ENCODE measurements around the gene SOST.

The SOST gene

DNA sequence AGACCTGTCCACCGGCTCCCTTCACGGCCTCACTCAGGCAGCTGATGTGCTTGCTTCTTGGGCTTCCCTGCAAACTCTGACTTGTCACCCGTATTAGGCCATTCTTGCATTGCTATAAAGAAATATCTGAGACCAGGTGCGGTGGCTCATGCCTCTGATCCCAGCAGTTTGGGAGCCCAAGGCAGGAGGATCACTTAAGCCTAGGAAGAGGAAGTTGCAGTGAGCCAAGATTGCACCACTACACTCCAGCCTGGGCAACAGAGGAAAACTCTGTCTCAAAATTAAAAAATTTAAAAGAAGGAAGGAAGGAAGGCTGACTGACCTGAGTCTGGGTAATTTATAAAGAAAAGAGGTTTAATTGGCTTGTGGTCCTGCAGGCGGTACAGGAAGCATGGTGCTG lies 17.0 kb downstream of the SOST start:
- no peak overlapping the region for H3K4me3 ChIP-seq (ENCODE audit: low read length)
- TF ChIP-seq, protein P1, sequence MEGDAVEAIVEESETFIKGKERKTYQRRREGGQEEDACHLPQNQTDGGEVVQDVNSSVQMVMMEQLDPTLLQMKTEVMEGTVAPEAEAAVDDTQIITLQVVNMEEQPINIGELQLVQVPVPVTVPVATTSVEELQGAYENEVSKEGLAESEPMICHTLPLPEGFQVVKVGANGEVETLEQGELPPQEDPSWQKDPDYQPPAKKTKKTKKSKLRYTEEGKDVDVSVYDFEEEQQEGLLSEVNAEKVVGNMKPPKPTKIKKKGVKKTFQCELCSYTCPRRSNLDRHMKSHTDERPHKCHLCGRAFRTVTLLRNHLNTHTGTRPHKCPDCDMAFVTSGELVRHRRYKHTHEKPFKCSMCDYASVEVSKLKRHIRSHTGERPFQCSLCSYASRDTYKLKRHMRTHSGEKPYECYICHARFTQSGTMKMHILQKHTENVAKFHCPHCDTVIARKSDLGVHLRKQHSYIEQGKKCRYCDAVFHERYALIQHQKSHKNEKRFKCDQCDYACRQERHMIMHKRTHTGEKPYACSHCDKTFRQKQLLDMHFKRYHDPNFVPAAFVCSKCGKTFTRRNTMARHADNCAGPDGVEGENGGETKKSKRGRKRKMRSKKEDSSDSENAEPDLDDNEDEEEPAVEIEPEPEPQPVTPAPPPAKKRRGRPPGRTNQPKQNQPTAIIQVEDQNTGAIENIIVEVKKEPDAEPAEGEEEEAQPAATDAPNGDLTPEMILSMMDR (IDR thresholded peaks at IDR 0.05; ENCODE audit: insufficient read depth, low read depth, low read length, missing control alignments): no peak
- DNase-seq (ENCODE audit: low read depth): no peak

DNA sequence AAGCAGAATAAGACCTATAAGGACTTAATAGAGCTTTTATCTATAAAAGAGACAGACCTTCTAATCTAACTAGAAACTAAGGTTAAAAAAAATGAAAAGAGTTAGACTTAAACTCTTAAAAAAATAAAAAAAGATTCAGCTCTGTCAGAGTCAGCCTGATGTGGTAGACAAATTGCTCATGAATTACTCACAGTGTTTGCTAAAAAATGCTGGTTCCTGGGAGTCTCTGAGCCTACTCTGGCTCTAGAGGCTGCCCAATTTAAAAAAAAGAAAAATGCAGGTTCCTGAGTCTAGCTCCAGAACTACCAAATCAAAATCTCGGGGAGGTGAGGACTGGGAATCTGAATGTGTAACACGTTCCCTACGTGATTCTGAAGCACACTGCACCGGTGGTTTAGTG lies 18.1 kb downstream of the SOST start:
- TF ChIP-seq, protein P1 (IDR thresholded peaks at IDR 0.05; ENCODE audit: insufficient read depth, low read depth, low read length, missing control alignments): no peak
- H3K4me3 ChIP-seq (ENCODE audit: low read length): no peak overlapping the region
- DNase-seq (ENCODE audit: low read depth): peak; percentile 37

DNA sequence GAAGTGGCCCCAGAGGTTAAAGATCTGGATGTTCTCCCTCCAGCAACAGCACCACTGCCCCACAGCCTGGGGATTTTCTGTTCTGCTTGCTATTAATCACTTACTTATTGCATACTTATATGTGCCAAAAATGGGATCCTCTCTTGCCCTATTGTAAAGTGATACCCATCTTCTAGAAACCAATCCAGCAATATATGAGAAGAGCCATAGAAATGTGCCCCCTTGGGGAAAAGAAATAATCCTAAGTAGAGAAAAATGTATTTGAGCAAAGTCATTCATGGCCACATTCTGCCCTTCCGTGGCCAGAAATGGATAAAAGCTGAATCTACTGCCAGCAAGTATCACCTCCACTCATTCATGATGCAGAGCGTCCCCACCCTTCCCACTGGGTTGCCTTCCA lies 20.9 kb downstream of the SOST start:
- TF ChIP-seq, protein P1 (IDR thresholded peaks at IDR 0.05; ENCODE audit: insufficient read depth, low read depth, low read length, missing control alignments): no peak
- no peak overlapping the region for H3K4me3 ChIP-seq (ENCODE audit: low read length)
- no peak for DNase-seq (ENCODE audit: low read depth)

- no peak for DNase-seq (ENCODE audit: low read depth)
- TF ChIP-seq, protein P1 (IDR thresholded peaks at IDR 0.05; ENCODE audit: insufficient read depth, low read depth, low read length, missing control alignments): no peak
- H3K4me3 ChIP-seq (ENCODE audit: low read length): no peak overlapping the region
Measured at GRCh38 chr17:43736389-43736788, 22.2 kb downstream of the SOST start.

DNA sequence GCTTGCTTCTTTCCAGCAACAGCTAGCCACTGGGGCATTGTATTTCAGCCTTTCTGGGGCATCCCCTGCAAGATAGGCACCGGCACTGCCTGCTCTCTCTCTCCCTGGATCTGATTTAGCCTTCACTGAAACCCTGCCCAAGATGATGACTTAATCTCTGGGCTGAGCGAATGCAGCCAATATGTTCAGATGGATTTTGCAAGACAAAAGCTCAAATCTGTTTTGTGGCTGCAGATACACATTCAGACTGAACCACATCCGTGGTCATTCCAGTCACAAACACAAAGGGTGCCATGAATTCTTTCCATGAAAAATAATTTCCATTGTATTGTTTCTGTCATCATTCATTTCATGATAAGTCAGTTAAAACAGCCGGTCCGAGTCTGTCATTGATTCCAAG lies 24.2 kb downstream of the SOST start:
- peak; percentile 28 for DNase-seq (ENCODE audit: low read depth)
- no peak overlapping the region for H3K4me3 ChIP-seq (ENCODE audit: low read length)
- TF ChIP-seq, protein P1 (IDR thresholded peaks at IDR 0.05; ENCODE audit: insufficient read depth, low read depth, low read length, missing control alignments): no peak

DNA sequence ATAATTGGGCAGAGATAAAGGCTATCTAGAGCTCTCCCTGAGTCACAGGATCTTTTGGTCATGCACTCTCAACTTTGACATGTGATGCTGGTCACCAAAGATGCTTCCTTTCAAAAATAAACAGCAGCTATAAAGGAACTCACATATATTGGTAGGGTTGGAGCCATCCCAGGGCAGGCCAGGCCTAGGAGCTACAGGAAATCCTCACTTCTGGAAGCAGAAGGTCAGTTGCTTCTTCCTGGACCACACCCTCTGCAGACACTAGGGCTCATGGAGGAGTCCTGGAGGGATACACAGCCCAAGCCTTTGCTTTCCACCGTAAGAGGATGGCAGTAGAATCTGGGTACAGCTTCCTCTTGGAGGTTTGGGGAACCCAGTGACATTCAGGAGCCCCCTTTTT lies 24.6 kb downstream of the SOST start:
- H3K4me3 ChIP-seq (ENCODE audit: low read length): no peak overlapping the region
- DNase-seq (ENCODE audit: low read depth): no peak
- TF ChIP-seq, protein P1 (IDR thresholded peaks at IDR 0.05; ENCODE audit: insufficient read depth, low read depth, low read length, missing control alignments): no peak

DNA sequence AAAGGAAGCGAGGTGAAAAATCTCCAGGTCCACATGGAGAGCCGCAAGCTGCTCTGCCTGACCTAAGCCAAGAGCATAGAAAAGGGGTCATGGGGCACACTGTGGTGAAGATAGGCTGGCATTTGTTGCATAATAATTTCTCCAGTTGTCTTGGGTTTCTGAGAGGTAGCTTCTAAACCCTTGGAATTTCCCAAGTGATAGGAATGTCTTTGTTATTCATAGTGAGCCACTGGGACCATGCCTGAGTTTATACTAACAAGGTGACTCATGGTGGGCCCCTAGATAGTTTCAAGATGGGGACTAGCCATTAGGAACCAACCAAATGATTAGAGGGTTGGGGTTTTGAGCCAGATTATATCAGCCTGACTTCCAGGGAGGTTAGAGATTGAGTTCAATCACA lies 25.6 kb downstream of the SOST start:
- TF ChIP-seq, protein P1 (IDR thresholded peaks at IDR 0.05; ENCODE audit: insufficient read depth, low read depth, low read length, missing control alignments): no peak
- H3K4me3 ChIP-seq (ENCODE audit: low read length): no peak overlapping the region
- peak; percentile 70 for DNase-seq (ENCODE audit: low read depth)

All from epithelial cell of esophagus (primary cell).